ENCODE results near the gene LANCL1. TPM values are rescaled to one million over a fixed set of nuclear protein-coding genes. Genes with fewer than 3 reads are reported as not detected.

The LANCL1 gene
- total and polyA plus RNA-seq, 4 donors, result 6.8 to 53.9 (median 19.5) TPM

- Histone ChIP-seq H3K27ac (ENCODE audit: low read depth in 1 of 2, low read length in 1 of 2) (no peak overlapping the region), H3K36me3 (ENCODE audit: control insufficient read depth in 4 of 4, insufficient read depth in 4 of 4, low read length in 4 of 4) (no peaks in the 10 kb centered on the region), H3K4me1 (ENCODE audit: control insufficient read depth in 5 of 5, insufficient read depth in 5 of 5, low read length in 5 of 5) (no peaks in the 10 kb centered on the region), H3K9me3 (ENCODE audit: control insufficient read depth in 4 of 4, insufficient read depth in 3 of 4, low read length in 3 of 4) (peaks cover 0 to under 1% (median 0%) of the 10 kb centered on the region in 4 donors), H3K27me3 (ENCODE audit: control insufficient read depth in 3 of 3, insufficient read depth in 3 of 3, low read length in 2 of 3) (no peaks in the 10 kb centered on the region), H3K9ac (ENCODE audit: insufficient read depth in 1 of 2, low read length in 2 of 2) (no peak overlapping the region), H3K4me3 (no peak overlapping the region)
- ATAC-seq (ENCODE audit: insufficient read depth, low FRiP score), result no peak
- DNase-seq, result no peak
- no peak for TF ChIP-seq CTCF (IDR thresholded peaks at IDR 0.05; ENCODE audit: control extremely low read depth, extremely low read depth)
- WGBS, 2 donors, result 61 to 83% methylated on average over 3 of the region's 3 CpGs
Observed at GRCh38 chr2:210493528-210493927, 17.0 kb upstream of the LANCL1 start.

- Histone ChIP-seq H3K9ac (ENCODE audit: insufficient read depth in 1 of 2, low read length in 2 of 2) (no peak overlapping the region), H3K27me3 (ENCODE audit: control insufficient read depth in 3 of 3, insufficient read depth in 3 of 3, low read length in 2 of 3) (no peaks in the 10 kb centered on the region), H3K27ac (ENCODE audit: low read depth in 1 of 2, low read length in 1 of 2) (no peak overlapping the region), H3K4me1 (ENCODE audit: control insufficient read depth in 5 of 5, insufficient read depth in 5 of 5, low read length in 5 of 5) (peaks cover 0 to 4% (median 0%) of the 10 kb centered on the region in 5 donors), H3K4me3 (no peak overlapping the region), H3K9me3 (ENCODE audit: control insufficient read depth in 4 of 4, insufficient read depth in 3 of 4, low read length in 3 of 4) (peaks cover 0 to 2% (median 0%) of the 10 kb centered on the region in 4 donors), H3K36me3 (ENCODE audit: control insufficient read depth in 4 of 4, insufficient read depth in 4 of 4, low read length in 4 of 4) (no peaks in the 10 kb centered on the region)
- no peak for ATAC-seq (ENCODE audit: insufficient read depth, low FRiP score)
- DNase-seq, result no peak
- 32 to 39% methylated on average over 2 of the region's 2 CpGs for WGBS, 2 donors
- no peak for TF ChIP-seq CTCF (IDR thresholded peaks at IDR 0.05; ENCODE audit: control extremely low read depth, extremely low read depth)
Observed at GRCh38 chr2:210481601-210482175, 5.1 kb upstream of the LANCL1 start.

GRCh38 chr2:210480764-210481163, 4.2 kb upstream of the LANCL1 start:
- H3K36me3 ChIP-seq (ENCODE audit: control insufficient read depth in 4 of 4, insufficient read depth in 4 of 4, low read length in 4 of 4), result no peaks in the 10 kb centered on the region
- ATAC-seq (ENCODE audit: insufficient read depth, low FRiP score) (no peak), DNase-seq (no peak)
- H3K27ac ChIP-seq (ENCODE audit: low read depth in 1 of 2, low read length in 1 of 2), result no peak overlapping the region
- no peak overlapping the region for H3K9ac ChIP-seq (ENCODE audit: insufficient read depth in 1 of 2, low read length in 2 of 2)
- TF ChIP-seq CTCF (IDR thresholded peaks at IDR 0.05; ENCODE audit: control extremely low read depth, extremely low read depth), result no peak
- H3K9me3 ChIP-seq (ENCODE audit: control insufficient read depth in 4 of 4, insufficient read depth in 3 of 4, low read length in 3 of 4), result peaks cover 0 to 2% (median 0%) of the 10 kb centered on the region in 4 donors
- peaks cover 0 to 5% (median 0%) of the 10 kb centered on the region in 5 donors for H3K4me1 ChIP-seq (ENCODE audit: control insufficient read depth in 5 of 5, insufficient read depth in 5 of 5, low read length in 5 of 5)
- WGBS, 2 donors, result 75 to 80% methylated on average over 2 of the region's 2 CpGs
- no peak overlapping the region for H3K4me3 ChIP-seq
- no peaks in the 10 kb centered on the region for H3K27me3 ChIP-seq (ENCODE audit: control insufficient read depth in 3 of 3, insufficient read depth in 3 of 3, low read length in 2 of 3)

- no peak overlapping the region for H3K4me3 ChIP-seq
- no peak overlapping the region for H3K27ac ChIP-seq (ENCODE audit: low read depth in 1 of 2, low read length in 1 of 2)
- H3K9me3 ChIP-seq (ENCODE audit: control insufficient read depth in 4 of 4, insufficient read depth in 3 of 4, low read length in 3 of 4), result peaks cover 0 to 2% (median 0%) of the 10 kb centered on the region in 4 donors
- H3K27me3 ChIP-seq (ENCODE audit: control insufficient read depth in 3 of 3, insufficient read depth in 3 of 3, low read length in 2 of 3), result no peaks in the 10 kb centered on the region
- H3K4me1 ChIP-seq (ENCODE audit: control insufficient read depth in 5 of 5, insufficient read depth in 5 of 5, low read length in 5 of 5), result peaks cover 0 to 11% (median 4%) of the 10 kb centered on the region in 5 donors
- no peak for DNase-seq
- 59 to 67% methylated on average over 3 of the region's 3 CpGs for WGBS, 2 donors
- TF ChIP-seq CTCF (IDR thresholded peaks at IDR 0.05; ENCODE audit: control extremely low read depth, extremely low read depth), result no peak
- ATAC-seq (ENCODE audit: insufficient read depth, low FRiP score), result no peak
- no peak overlapping the region for H3K9ac ChIP-seq (ENCODE audit: insufficient read depth in 1 of 2, low read length in 2 of 2)
- H3K36me3 ChIP-seq (ENCODE audit: control insufficient read depth in 4 of 4, insufficient read depth in 4 of 4, low read length in 4 of 4), result no peaks in the 10 kb centered on the region
Observed at GRCh38 chr2:210480079-210480478, 3.5 kb upstream of the LANCL1 start.
